ENCODE data around the gene MAD1L1. TPM values are rescaled to one million over a fixed set of nuclear protein-coding genes. Genes with fewer than 3 reads are reported as not detected.

MAD1L1 gene
- total and polyA plus RNA-seq, 2 donors (not counting 3 experiments of a cell fraction or from before 2014, with no cell fraction given): 34.1 to 42.3 TPM

DNA sequence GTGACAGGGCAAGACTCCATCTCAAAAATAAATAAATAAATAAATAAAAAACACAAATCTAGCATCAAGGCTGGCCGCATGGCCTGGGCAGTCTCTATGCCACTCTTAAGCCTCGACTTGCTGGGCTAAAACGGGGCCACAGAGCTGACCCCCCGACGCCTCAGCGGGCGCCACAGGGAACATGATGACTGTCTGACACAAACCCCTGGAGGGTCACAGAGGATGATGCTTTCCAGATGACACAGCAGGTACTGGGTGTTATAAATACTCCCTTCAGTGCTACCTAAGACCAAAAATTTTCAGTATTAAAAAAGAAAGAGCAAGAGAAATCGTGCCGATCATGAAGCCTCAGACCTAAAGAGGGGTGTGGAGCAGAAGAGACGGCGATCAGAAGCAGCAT is 176.8 kb downstream of the MAD1L1 start:
- Histone ChIP-seq H3K4me2 (ENCODE audit: insufficient read depth, low read length) (no peak overlapping the region), H3K79me2 (ENCODE audit: control insufficient read depth, insufficient read depth, low read length) (no peaks in the 10 kb centered on the region), H4K20me1 (replicated peaks; ENCODE audit: control insufficient read depth, extremely low read depth, insufficient read depth, low read length) (no peaks in the 10 kb centered on the region), H3K4me1 (ENCODE audit: control insufficient read depth, extremely low read depth, insufficient read depth, low read length) (no peaks in the 10 kb centered on the region), H3K9me1 (replicated peaks; ENCODE audit: control insufficient read depth, extremely low read depth, insufficient read depth, low read length) (no peaks in the 10 kb centered on the region), H3K9ac (replicated peaks; ENCODE audit: extremely low read depth, insufficient read depth, low read length) (no peak overlapping the region), H3K9me3 (replicated peaks; ENCODE audit: control insufficient read depth, insufficient read depth, low read length) (no peaks in the 10 kb centered on the region), H3K4me3 (replicated peaks in 1 of 3; ENCODE audit: insufficient read depth in 1 of 3, low read depth in 1 of 3, low read length in 3 of 3) (no peak overlapping the region), H2AFZ (ENCODE audit: low read depth, low read length) (no peak overlapping the region), H3K36me3 (ENCODE audit: control insufficient read depth in 2 of 2, extremely low read depth in 1 of 2, insufficient read depth in 2 of 2, low read length in 2 of 2) (no peaks in the 10 kb centered on the region), H3K27ac (ENCODE audit: insufficient read depth, low read depth, low read length) (no peak overlapping the region), H3K27me3 (ENCODE audit: control insufficient read depth in 2 of 2, insufficient read depth in 2 of 2, low read length in 2 of 2) (no peaks in the 10 kb centered on the region)
- intact Hi-C loops (cut with micrococcal nuclease) (no loop called here), dilution Hi-C loops (cut with MboI; ENCODE audit: extremely low pct_ligation_motif_present, low sequenced_read_pairs) (no loop called here)
- DNase-seq (ENCODE audit: low read depth, low spot score): no peak
- FAIRE-seq: no peak
- TF ChIP-seq FOS (IDR thresholded peaks at IDR 0.05; ENCODE audit: borderline replicate concordance, insufficient read depth, low read length): no peak
- no peak for TF ChIP-seq POLR2A (IDR thresholded peaks at IDR 0.05; ENCODE audit: low read depth, low read length)
- TF ChIP-seq MYC (IDR thresholded peaks at IDR 0.05; ENCODE audit: low read depth, low read length): no peak
- TF ChIP-seq JUN (IDR thresholded peaks at IDR 0.05; ENCODE audit: borderline replicate concordance, insufficient read depth, insufficient read length, low read depth): no peak
- no peak for TF ChIP-seq EZH2 (IDR thresholded peaks at IDR 0.05; ENCODE audit: borderline replicate concordance, low read depth, low read length, severe bottlenecking)
- TF ChIP-seq GATA2 (IDR thresholded peaks at IDR 0.05; ENCODE audit: insufficient read depth, insufficient read length, low read depth, low read length): no peak
- no peak for TF ChIP-seq CTCF (IDR thresholded peaks at IDR 0.05; ENCODE audit: extremely low read depth in 1 of 2, insufficient read depth in 1 of 2, low read depth in 1 of 2, low read length in 2 of 2)
- no peak for TF ChIP-seq POLR2AphosphoS5 (IDR thresholded peaks at IDR 0.05; ENCODE audit: insufficient read depth, low read depth, low read length)
- ChIA-PET CTCF (interaction anchor here (1.5 kb wide), 1 partner anchor 153 kb away, joined by 3 read pairs; no protein-coding TSS in a partner anchor), POLR2A (no interaction called here)
- no TSS peak for BruUV-seq (replicated peaks)
